ENCODE data around the gene MICALL2. TPM values are rescaled to one million over a fixed set of nuclear protein-coding genes. Genes with fewer than 3 reads are reported as not detected.
A peak's percentile ranks its signal among the peaks of the same experiment; 100 is the strongest.

The MICALL2 gene
- total and polyA plus RNA-seq, 7 experiments from 2014 or later = 0.37 to 5.0 (median 2.3) TPM

- CTCF ChIA-PET = no interaction called here
- H3K27ac Mint-ChIP-seq = no peak overlapping the region
- H3K4me3 Mint-ChIP-seq = no peak overlapping the region
- POLR2A ChIA-PET = no interaction called here
- peaks cover 4 to 18% (median 12%) of the 10 kb centered on the region in 7 donors for H3K4me1 Mint-ChIP-seq
- Histone ChIP-seq H3K27ac (ENCODE audit: low read depth, low read length) (no peak overlapping the region), H3K27me3 (ENCODE audit: control insufficient read depth in 2 of 2, insufficient read depth in 2 of 2, low read length in 2 of 2) (no peaks in the 10 kb centered on the region), H3K9me3 (ENCODE audit: control insufficient read depth in 2 of 3, low read length in 3 of 3) (no peaks in the 10 kb centered on the region), H3K4me1 (ENCODE audit: control insufficient read depth in 2 of 2, insufficient read depth in 2 of 2, low read length in 2 of 2) (peaks cover 5 to 7% of the 10 kb centered on the region in 2 donors), H3K36me3 (ENCODE audit: control insufficient read depth in 2 of 3, insufficient read depth in 3 of 3, low read length in 3 of 3) (peaks cover 0 to 94% (median 4%) of the 10 kb centered on the region in 3 experiments), H3K4me3 (ENCODE audit: low read length) (no peak overlapping the region)
- no peaks in the 10 kb centered on the region for H3K27me3 Mint-ChIP-seq
- ATAC-seq = no peak
- intact Hi-C loops (cut with micrococcal nuclease) = no loop called here
- no peaks in the 10 kb centered on the region for H3K9me3 Mint-ChIP-seq
- peaks cover 2 to 21% (median 7%) of the 10 kb centered on the region in 5 donors for H3K36me3 Mint-ChIP-seq
- DNase-seq = no peak
These were observed 38.1 kb upstream of the MICALL2 start for GRCh38 chr7:1497293-1497927.

- Histone ChIP-seq H3K4me1 (ENCODE audit: control insufficient read depth in 2 of 2, insufficient read depth in 2 of 2, low read length in 2 of 2) (no peaks in the 10 kb centered on the region), H3K27me3 (ENCODE audit: control insufficient read depth in 2 of 2, insufficient read depth in 2 of 2, low read length in 2 of 2) (no peaks in the 10 kb centered on the region), H3K36me3 (ENCODE audit: control insufficient read depth in 2 of 3, insufficient read depth in 3 of 3, low read length in 3 of 3) (peaks cover 0 to 94% (median 4%) of the 10 kb centered on the region in 3 experiments), H3K4me3 (ENCODE audit: low read length) (no peak overlapping the region), H3K9me3 (ENCODE audit: control insufficient read depth in 2 of 3, low read length in 3 of 3) (no peaks in the 10 kb centered on the region), H3K27ac (ENCODE audit: low read depth, low read length) (no peak overlapping the region)
- H3K27me3 Mint-ChIP-seq = no peaks in the 10 kb centered on the region
- ChIA-PET POLR2A (no interaction called here), CTCF (no interaction called here)
- H3K9me3 Mint-ChIP-seq = no peaks in the 10 kb centered on the region
- H3K27ac Mint-ChIP-seq = no peak overlapping the region
- peaks cover 2 to 20% (median 4%) of the 10 kb centered on the region in 5 donors for H3K36me3 Mint-ChIP-seq
- DNase-seq (no peak), ATAC-seq (no peak)
- intact Hi-C loops (cut with micrococcal nuclease) = no loop called here
- peaks cover 0 to 11% (median 5%) of the 10 kb centered on the region in 7 donors for H3K4me1 Mint-ChIP-seq
- no peak overlapping the region for H3K4me3 Mint-ChIP-seq
These were observed 37.4 kb upstream of the MICALL2 start for GRCh38 chr7:1496531-1497292.

DNA sequence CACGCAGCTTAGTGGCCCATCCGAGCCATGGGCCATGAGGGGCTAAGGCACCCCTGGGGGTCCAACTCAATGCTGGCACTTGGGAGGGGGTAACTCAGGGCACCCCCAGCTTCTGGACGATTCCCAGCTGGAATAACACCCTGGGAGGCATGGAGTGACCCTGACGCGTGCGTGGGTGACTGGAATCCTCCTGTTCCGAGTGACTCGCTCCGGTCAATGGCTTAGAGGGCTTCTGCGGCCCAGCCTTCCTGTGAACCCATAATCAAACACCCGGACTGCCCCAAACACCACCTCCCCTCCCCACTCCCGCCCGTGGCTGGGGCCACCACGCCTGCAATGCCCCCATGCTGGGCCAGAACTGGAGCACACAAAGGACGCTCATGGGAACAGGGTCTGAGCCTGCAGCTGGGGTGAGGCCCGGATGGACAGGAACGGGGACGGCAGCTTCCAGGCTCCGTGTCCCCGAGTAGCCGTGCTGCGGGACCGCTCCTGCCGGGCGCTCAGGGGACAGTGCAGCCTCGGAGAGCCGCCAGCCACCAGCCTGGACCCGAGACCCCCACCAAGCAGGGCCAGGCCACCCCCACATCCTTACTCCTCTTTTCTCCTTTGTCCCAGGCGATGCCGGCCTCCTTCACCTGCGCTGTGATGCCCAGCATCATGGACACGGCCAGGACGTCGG lies 36.4 kb upstream of the MICALL2 start:
- no peaks in the 10 kb centered on the region for H3K27me3 ChIP-seq (ENCODE audit: control insufficient read depth in 2 of 2, insufficient read depth in 2 of 2, low read length in 2 of 2)
- peaks cover under 1 to 95% (median 4%) of the 10 kb centered on the region in 3 experiments for H3K36me3 ChIP-seq (ENCODE audit: control insufficient read depth in 2 of 3, insufficient read depth in 3 of 3, low read length in 3 of 3)
- H3K27ac ChIP-seq (ENCODE audit: low read depth, low read length) = no peak overlapping the region
- no peak overlapping the region for H3K4me3 Mint-ChIP-seq
- ChIA-PET POLR2A (no interaction called here), CTCF (interaction anchor here (0.6 kb wide), 1 partner anchor 53 kb away, joined by 5 read pairs; no protein-coding TSS in a partner anchor)
- H3K9me3 ChIP-seq (ENCODE audit: control insufficient read depth in 2 of 3, low read length in 3 of 3) = no peaks in the 10 kb centered on the region
- peaks cover 3 to 22% (median 6%) of the 10 kb centered on the region in 5 donors for H3K36me3 Mint-ChIP-seq
- intact Hi-C loops (cut with micrococcal nuclease) = no loop called here
- H3K4me1 ChIP-seq (ENCODE audit: control insufficient read depth in 2 of 2, insufficient read depth in 2 of 2, low read length in 2 of 2) = no peaks in the 10 kb centered on the region
- H3K27me3 Mint-ChIP-seq = no peaks in the 10 kb centered on the region
- peaks cover 0 to 5% (median 2%) of the 10 kb centered on the region in 7 donors for H3K4me1 Mint-ChIP-seq
- no peaks in the 10 kb centered on the region for H3K9me3 Mint-ChIP-seq
- H3K27ac Mint-ChIP-seq = no peak overlapping the region
- DNase-seq (no peak), ATAC-seq (no peak)
- no peak overlapping the region for H3K4me3 ChIP-seq (ENCODE audit: low read length)

DNA sequence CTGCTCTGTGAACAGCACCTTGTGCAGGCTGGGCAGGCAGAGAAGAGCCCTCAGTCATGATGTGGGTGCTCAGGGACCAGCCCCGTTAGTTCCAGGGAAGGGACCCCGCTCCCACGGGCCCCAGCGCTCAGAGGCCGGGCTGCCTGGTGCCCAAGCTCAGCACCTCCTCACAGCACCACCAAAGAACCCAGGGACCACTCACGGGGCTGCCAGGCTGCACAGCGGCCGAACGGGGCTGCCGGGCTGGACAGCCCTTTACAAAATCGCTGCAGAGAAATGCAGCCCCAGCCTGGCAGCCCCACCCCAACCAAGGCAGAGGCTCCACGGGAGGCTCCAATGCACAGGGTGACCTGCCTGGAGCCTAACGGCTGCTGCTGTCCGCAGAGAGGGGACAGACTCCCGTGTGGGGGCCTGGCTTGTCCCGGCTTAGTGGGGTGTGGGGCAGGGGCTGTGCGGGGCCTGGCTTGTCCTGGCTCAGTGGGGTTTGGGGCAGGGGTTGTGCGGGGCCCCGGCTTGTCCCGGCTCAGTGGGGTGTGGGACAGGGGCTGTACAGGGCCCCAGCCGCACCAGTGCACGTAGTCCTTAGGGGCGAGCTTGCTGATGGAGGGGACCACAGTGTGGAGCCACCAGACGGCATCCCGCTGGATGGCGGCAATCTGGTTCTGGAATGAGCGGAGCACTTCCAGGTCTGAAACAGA lies 35.7 kb upstream of the MICALL2 start:
- Histone ChIP-seq H3K27ac (ENCODE audit: low read depth, low read length) (no peak overlapping the region), H3K9me3 (ENCODE audit: control insufficient read depth in 2 of 3, low read length in 3 of 3) (no peaks in the 10 kb centered on the region), H3K27me3 (ENCODE audit: control insufficient read depth in 2 of 2, insufficient read depth in 2 of 2, low read length in 2 of 2) (no peaks in the 10 kb centered on the region), H3K36me3 (ENCODE audit: control insufficient read depth in 2 of 3, insufficient read depth in 3 of 3, low read length in 3 of 3) (peaks cover 5 to 95% (median 7%) of the 10 kb centered on the region in 3 experiments), H3K4me1 (ENCODE audit: control insufficient read depth in 2 of 2, insufficient read depth in 2 of 2, low read length in 2 of 2) (no peaks in the 10 kb centered on the region), H3K4me3 (ENCODE audit: low read length) (no peak overlapping the region)
- DNase-seq (no peak), ATAC-seq (no peak)
- ChIA-PET POLR2A (interaction anchor here (0.5 to 0.8 kb wide), 2 partner anchors 9 to 619 kb away, joined by 4 to 5 read pairs; no protein-coding TSS in a partner anchor), CTCF (interaction anchor here (0.6 kb wide), 1 partner anchor 52 kb away, joined by 5 read pairs; no protein-coding TSS in a partner anchor)
- Mint-ChIP-seq H3K27ac (no peak overlapping the region), H3K4me3 (no peak overlapping the region), H3K27me3 (no peaks in the 10 kb centered on the region), H3K4me1 (peaks cover 0 to 2% (median 0%) of the 10 kb centered on the region in 7 donors), H3K36me3 (peaks cover 4 to 24% (median 10%) of the 10 kb centered on the region in 5 donors), H3K9me3 (no peaks in the 10 kb centered on the region)
- intact Hi-C loops (cut with micrococcal nuclease) = no loop called here

DNA sequence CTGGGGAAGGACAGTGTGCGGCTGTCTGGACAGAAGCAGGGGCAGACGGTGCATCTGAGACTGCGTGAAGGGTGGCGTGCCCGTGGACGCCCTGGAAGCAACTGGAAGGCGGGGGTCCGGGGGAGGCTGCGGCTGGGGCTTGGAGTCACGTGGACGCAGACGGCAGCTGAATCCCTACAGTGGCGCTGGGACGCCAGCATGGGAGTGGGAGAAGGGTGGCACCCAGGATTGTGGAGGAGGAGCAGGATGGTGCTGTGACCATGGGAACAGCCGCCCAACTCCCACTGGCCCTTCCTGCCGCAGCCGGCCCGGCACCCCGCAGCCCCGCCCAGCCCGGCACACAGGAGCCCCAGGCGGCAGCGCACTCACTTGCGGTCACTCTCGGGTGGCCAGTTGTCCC lies 35.2 kb upstream of the MICALL2 start:
- H3K27me3 Mint-ChIP-seq = no peaks in the 10 kb centered on the region
- no peaks in the 10 kb centered on the region for H3K4me1 Mint-ChIP-seq
- DNase-seq (no peak), ATAC-seq (no peak)
- intact Hi-C loops (cut with micrococcal nuclease) = no loop called here
- peaks cover 4 to 30% (median 10%) of the 10 kb centered on the region in 5 donors for H3K36me3 Mint-ChIP-seq
- CTCF ChIA-PET = no interaction called here
- no peak overlapping the region for H3K27ac ChIP-seq (ENCODE audit: low read depth, low read length)
- no peaks in the 10 kb centered on the region for H3K27me3 ChIP-seq (ENCODE audit: control insufficient read depth in 2 of 2, insufficient read depth in 2 of 2, low read length in 2 of 2)
- no peaks in the 10 kb centered on the region for H3K9me3 Mint-ChIP-seq
- peaks cover 5 to 95% (median 7%) of the 10 kb centered on the region in 3 experiments for H3K36me3 ChIP-seq (ENCODE audit: control insufficient read depth in 2 of 3, insufficient read depth in 3 of 3, low read length in 3 of 3)
- H3K4me1 ChIP-seq (ENCODE audit: control insufficient read depth in 2 of 2, insufficient read depth in 2 of 2, low read length in 2 of 2) = no peaks in the 10 kb centered on the region
- no peak overlapping the region for H3K27ac Mint-ChIP-seq
- peak overlapping the region in 1 of 10 donors; percentile 51 for H3K4me3 Mint-ChIP-seq
- H3K9me3 ChIP-seq (ENCODE audit: control insufficient read depth in 2 of 3, low read length in 3 of 3) = no peaks in the 10 kb centered on the region
- H3K4me3 ChIP-seq (ENCODE audit: low read length) = no peak overlapping the region
- POLR2A ChIA-PET = interaction anchor here (0.5 to 0.8 kb wide), 2 partner anchors 9 to 619 kb away, joined by 4 to 5 read pairs; no protein-coding TSS in a partner anchor

DNA sequence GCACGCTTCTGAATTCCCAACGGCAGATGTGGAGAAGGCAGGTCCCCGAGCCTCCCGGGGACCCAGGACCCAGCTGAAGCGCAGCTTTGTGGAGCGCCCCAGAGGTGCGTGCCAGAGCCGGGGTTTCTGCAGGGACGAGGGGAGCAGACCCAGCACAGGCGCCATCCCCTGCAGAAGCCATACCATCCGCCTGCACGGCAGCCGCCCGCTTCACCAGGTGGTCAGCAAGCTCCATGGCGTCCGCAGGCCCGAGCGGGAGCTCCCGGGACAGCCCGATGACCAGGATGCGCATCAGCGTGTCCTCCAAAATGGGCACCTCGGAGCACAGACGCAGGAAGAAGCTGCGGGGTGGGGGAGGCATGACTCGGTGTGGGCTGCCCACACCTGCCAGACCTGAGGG lies 34.3 kb upstream of the MICALL2 start:
- no peaks in the 10 kb centered on the region for H3K27me3 ChIP-seq (ENCODE audit: control insufficient read depth in 2 of 2, insufficient read depth in 2 of 2, low read length in 2 of 2)
- H3K9me3 Mint-ChIP-seq = no peaks in the 10 kb centered on the region
- H3K4me1 ChIP-seq (ENCODE audit: control insufficient read depth in 2 of 2, insufficient read depth in 2 of 2, low read length in 2 of 2) = no peaks in the 10 kb centered on the region
- no peak overlapping the region for H3K27ac ChIP-seq (ENCODE audit: low read depth, low read length)
- no peak overlapping the region for H3K4me3 Mint-ChIP-seq
- POLR2A ChIA-PET = interaction anchor here (0.6 kb wide), 2 partner anchors 75 to 88 kb away, joined by 3 to 6 read pairs; no protein-coding TSS in a partner anchor
- CTCF ChIA-PET = no interaction called here
- no peaks in the 10 kb centered on the region for H3K9me3 ChIP-seq (ENCODE audit: control insufficient read depth in 2 of 3, low read length in 3 of 3)
- H3K36me3 ChIP-seq (ENCODE audit: control insufficient read depth in 2 of 3, insufficient read depth in 3 of 3, low read length in 3 of 3) = peaks cover 5 to 97% (median 15%) of the 10 kb centered on the region in 3 experiments
- peaks cover 4 to 37% (median 10%) of the 10 kb centered on the region in 5 donors for H3K36me3 Mint-ChIP-seq
- intact Hi-C loops (cut with micrococcal nuclease) = no loop called here
- no peak overlapping the region for H3K27ac Mint-ChIP-seq
- H3K27me3 Mint-ChIP-seq = no peaks in the 10 kb centered on the region
- H3K4me1 Mint-ChIP-seq = no peaks in the 10 kb centered on the region
- H3K4me3 ChIP-seq (ENCODE audit: low read length) = no peak overlapping the region
- ATAC-seq (no peak), DNase-seq (no peak)
